ENCODE results near the gene THBS2.
"Not testable (repeated sequence)": the region's sequence is repeated elsewhere in the genome, so short reads cannot be mapped to it uniquely, and the experiment has no call there.

The THBS2 gene

GRCh38 chr6:169277619-169278018, 24.0 kb upstream of the THBS2 start:
- ATAC-seq (ENCODE audit: low read depth) (no peak), DNase-seq (ENCODE audit: low spot score) (no peak)
- no peaks in the 10 kb centered on the region for H3K9me3 ChIP-seq (ENCODE audit: severe bottlenecking)
- TF ChIP-seq CTCF (IDR thresholded peaks at IDR 0.05; ENCODE audit: poor library complexity, severe bottlenecking) = no peak
- H3K4me1 ChIP-seq (ENCODE audit: insufficient read depth, poor library complexity, severe bottlenecking) = no peaks in the 10 kb centered on the region
- H3K27ac ChIP-seq (ENCODE audit: poor library complexity, severe bottlenecking) = no peak overlapping the region
- H3K4me3 ChIP-seq (ENCODE audit: severe bottlenecking) = no peak overlapping the region
- no peaks in the 10 kb centered on the region for H3K36me3 ChIP-seq (ENCODE audit: low read depth)
- no peaks in the 10 kb centered on the region for H3K27me3 ChIP-seq (ENCODE audit: insufficient read depth, poor library complexity, severe bottlenecking)

GRCh38 chr6:169274781-169275180, 21.1 kb upstream of the THBS2 start:
- H3K4me3 ChIP-seq (ENCODE audit: severe bottlenecking) = no peak overlapping the region
- H3K27ac ChIP-seq (ENCODE audit: poor library complexity, severe bottlenecking) = no peak overlapping the region
- ATAC-seq (ENCODE audit: low read depth) (no peak; the same call in 2 of the 3 replicates), DNase-seq (ENCODE audit: low spot score) (no peak)
- H3K36me3 ChIP-seq (ENCODE audit: low read depth) = no peaks in the 10 kb centered on the region
- no peaks in the 10 kb centered on the region for H3K9me3 ChIP-seq (ENCODE audit: severe bottlenecking)
- H3K27me3 ChIP-seq (ENCODE audit: insufficient read depth, poor library complexity, severe bottlenecking) = no peaks in the 10 kb centered on the region
- H3K4me1 ChIP-seq (ENCODE audit: insufficient read depth, poor library complexity, severe bottlenecking) = peaks cover 5% of the 10 kb centered on the region
- TF ChIP-seq CTCF (IDR thresholded peaks at IDR 0.05; ENCODE audit: poor library complexity, severe bottlenecking) = no peak

GRCh38 chr6:169273511-169273910, 19.9 kb upstream of the THBS2 start:
- H3K27ac ChIP-seq (ENCODE audit: poor library complexity, severe bottlenecking) = no peak overlapping the region
- no peak for DNase-seq (ENCODE audit: low spot score)
- H3K9me3 ChIP-seq (ENCODE audit: severe bottlenecking) = no peaks in the 10 kb centered on the region
- peaks cover 14% of the 10 kb centered on the region for H3K4me1 ChIP-seq (ENCODE audit: insufficient read depth, poor library complexity, severe bottlenecking)
- H3K27me3 ChIP-seq (ENCODE audit: insufficient read depth, poor library complexity, severe bottlenecking) = no peaks in the 10 kb centered on the region
- TF ChIP-seq CTCF (IDR thresholded peaks at IDR 0.05; ENCODE audit: poor library complexity, severe bottlenecking) = no peak
- ATAC-seq (ENCODE audit: low read depth) = no peak
- no peaks in the 10 kb centered on the region for H3K36me3 ChIP-seq (ENCODE audit: low read depth)
- H3K4me3 ChIP-seq (ENCODE audit: severe bottlenecking) = no peak overlapping the region

GRCh38 chr6:169271877-169272216, 18.2 kb upstream of the THBS2 start:
- ATAC-seq (ENCODE audit: low read depth) = no peak
- Histone ChIP-seq H3K9me3 (ENCODE audit: severe bottlenecking) (no peaks in the 10 kb centered on the region), H3K4me3 (ENCODE audit: severe bottlenecking) (no peak overlapping the region), H3K36me3 (ENCODE audit: low read depth) (no peaks in the 10 kb centered on the region), H3K27ac (ENCODE audit: poor library complexity, severe bottlenecking) (no peak overlapping the region), H3K4me1 (ENCODE audit: insufficient read depth, poor library complexity, severe bottlenecking) (peaks cover 14% of the 10 kb centered on the region), H3K27me3 (ENCODE audit: insufficient read depth, poor library complexity, severe bottlenecking) (no peaks in the 10 kb centered on the region)
- no peak for TF ChIP-seq CTCF (IDR thresholded peaks at IDR 0.05; ENCODE audit: poor library complexity, severe bottlenecking)
- no peak for DNase-seq (ENCODE audit: low spot score)

- Histone ChIP-seq H3K4me1 (ENCODE audit: insufficient read depth, poor library complexity, severe bottlenecking) (peaks cover 14% of the 10 kb centered on the region), H3K4me3 (ENCODE audit: severe bottlenecking) (no peak overlapping the region), H3K36me3 (ENCODE audit: low read depth) (no peaks in the 10 kb centered on the region), H3K27me3 (ENCODE audit: insufficient read depth, poor library complexity, severe bottlenecking) (no peaks in the 10 kb centered on the region), H3K9me3 (ENCODE audit: severe bottlenecking) (no peaks in the 10 kb centered on the region), H3K27ac (ENCODE audit: poor library complexity, severe bottlenecking) (no peak overlapping the region)
- DNase-seq (ENCODE audit: low spot score) (no peak), ATAC-seq (ENCODE audit: low read depth) (no peak)
- no peak for TF ChIP-seq CTCF (IDR thresholded peaks at IDR 0.05; ENCODE audit: poor library complexity, severe bottlenecking)
Measured at GRCh38 chr6:169271158-169271876, 17.7 kb upstream of the THBS2 start.

GRCh38 chr6:169270077-169270380, 16.4 kb upstream of the THBS2 start:
- H3K9me3 ChIP-seq (ENCODE audit: severe bottlenecking); DNase-seq (ENCODE audit: low spot score); H3K27me3 ChIP-seq (ENCODE audit: insufficient read depth, poor library complexity, severe bottlenecking); H3K4me3 ChIP-seq (ENCODE audit: severe bottlenecking); ATAC-seq (ENCODE audit: low read depth); H3K36me3 ChIP-seq (ENCODE audit: low read depth): not testable (repeated sequence)
- Histone ChIP-seq H3K4me1 (ENCODE audit: insufficient read depth, poor library complexity, severe bottlenecking) (peaks cover 14% of the 10 kb centered on the region), H3K27ac (ENCODE audit: poor library complexity, severe bottlenecking) (peak overlapping the region; percentile 30)

All from RWPE2 (cell line).